HG03060 (cell line): ENCODE results near the gene ALDH4A1.
"Not testable (repeated sequence)": the region's sequence is repeated elsewhere in the genome, so short reads cannot be mapped to it uniquely, and the experiment has no call there.

Experiments
- ATAC-seq: cut with Tn5 transposase; IDR thresholded peaks from one replicate; pipeline ENCODE4 v1.9.1; 2021; ENCODE audit warnings: low read depth, moderate number of reproducible peaks; ENCODE audit not compliant: unreplicated experiment

ALDH4A1 gene

DNA sequence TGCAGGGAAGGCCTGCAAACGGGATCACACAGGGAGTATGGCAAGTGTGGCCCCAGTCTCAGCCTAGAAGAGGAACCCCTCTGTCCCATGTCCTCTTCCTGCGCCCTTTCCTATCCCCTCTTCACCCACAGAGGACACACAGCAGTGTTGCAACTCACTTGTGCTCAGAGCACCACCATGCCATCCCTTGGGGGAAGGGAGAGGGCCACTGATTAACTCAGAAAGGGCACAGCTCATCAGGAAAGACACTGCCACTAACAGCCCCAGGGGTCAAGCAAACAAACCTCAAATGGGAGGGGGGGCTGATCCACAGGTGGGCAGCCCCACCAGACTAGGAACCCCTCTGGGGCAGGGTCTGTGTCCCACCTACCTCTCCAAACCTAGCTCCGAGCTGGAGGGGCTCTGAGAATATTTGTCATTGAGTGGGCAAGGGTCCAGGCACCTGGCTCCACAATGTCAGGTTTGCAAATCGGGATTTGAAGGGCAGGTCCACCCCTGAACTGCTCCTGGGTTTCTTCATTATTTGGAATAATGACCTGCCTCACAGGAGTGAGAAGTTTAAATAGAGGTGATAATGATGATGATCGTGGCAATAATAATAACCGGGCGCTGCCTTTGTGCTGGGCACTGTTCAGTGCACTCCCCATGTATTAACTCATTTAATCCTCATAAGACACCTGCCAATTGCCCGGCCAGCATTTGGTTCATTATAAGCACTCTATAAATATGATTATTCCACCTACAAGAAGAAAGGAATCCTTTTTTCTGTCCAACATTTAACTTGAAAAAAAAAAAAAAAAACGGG is 1.0 kb downstream of the ALDH4A1 start:
- no peak for ATAC-seq

GRCh38 chr1:18900303-18900841 is 2.0 kb downstream of the ALDH4A1 start:
- ATAC-seq: no peak

GRCh38 chr1:18899363-18900049 is 2.8 kb downstream of the ALDH4A1 start:
- no peak for ATAC-seq

DNA sequence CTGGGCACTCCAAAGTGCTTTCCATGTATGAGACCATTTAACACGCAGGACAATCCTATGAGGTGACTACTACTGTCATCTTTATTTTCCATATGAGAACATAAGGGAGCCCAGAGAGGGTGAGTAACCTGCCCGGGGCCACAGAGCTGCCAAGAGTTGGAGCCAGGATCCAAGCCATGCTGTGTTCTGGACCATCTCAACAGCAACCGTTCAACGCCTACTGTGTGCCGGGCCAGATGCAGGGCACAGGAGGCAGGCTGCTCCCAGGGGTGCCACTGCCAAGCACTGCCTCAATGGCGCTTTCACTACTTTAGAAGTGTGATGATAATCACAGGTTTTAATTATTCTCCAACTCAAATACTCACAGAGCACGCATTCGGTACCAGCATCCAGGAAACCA is 3.8 kb downstream of the ALDH4A1 start:
- no peak for ATAC-seq

DNA sequence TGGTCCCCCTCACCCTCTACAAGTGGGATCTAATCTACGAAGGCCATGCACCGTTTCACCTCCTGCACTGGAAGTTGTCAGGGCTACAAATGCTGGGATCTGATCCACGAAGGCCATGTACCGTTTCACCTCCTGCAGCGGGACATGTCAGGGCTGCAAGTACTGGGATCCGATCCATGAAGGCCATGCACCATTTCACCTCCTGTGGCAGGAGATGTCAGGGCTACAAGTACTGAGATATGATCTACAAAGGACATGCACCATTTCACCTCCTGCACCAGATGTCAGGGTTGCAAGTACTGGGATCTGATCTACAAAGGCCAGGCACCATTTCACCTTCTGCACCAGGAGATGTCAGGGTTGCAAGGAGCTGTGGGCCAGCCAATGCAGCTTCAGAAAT is 7.0 kb downstream of the ALDH4A1 start:
- no peak for ATAC-seq

GRCh38 chr1:18893120-18893519 is 9.2 kb downstream of the ALDH4A1 start:
- ATAC-seq: no peak

- ATAC-seq: not testable (repeated sequence)
These were observed 10.5 kb downstream of the ALDH4A1 start for GRCh38 chr1:18891858-18892257.

GRCh38 chr1:18891426-18891780 is 11.0 kb downstream of the ALDH4A1 start:
- no peak for ATAC-seq

DNA sequence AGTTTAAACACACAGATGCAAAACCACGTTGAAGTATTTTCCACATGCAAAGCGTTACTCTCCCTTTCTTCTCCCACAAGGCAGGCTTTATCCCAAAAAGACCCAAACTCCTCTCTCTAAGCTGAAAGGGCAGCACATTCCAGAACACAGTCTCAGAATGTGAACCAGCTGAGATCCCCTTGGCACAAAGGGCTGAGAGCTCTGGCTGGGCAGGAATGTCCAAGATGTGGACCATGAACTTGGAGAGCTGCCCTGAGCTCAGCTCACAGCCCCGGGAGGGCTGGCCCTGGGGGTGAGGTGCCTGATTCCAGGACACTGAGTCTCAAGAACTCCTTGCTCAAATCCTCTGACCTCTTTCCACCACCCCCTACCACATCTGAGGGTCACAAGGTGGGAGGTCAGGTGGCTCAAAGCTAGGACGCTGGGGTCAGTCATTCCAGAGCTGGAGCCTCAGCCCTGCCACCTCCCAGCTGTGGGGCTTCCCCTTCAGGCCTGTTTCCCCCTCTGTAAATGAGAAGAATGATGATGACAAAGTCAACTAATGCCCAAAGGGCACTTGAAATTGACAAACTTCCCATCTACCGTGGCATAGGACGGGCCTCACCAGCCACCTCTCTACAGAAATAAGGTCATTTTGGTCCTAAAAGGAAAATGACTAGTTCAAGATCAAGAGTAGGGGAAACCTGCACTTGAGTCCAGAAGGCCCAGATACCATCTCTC is 11.5 kb downstream of the ALDH4A1 start:
- ATAC-seq: no peak

DNA sequence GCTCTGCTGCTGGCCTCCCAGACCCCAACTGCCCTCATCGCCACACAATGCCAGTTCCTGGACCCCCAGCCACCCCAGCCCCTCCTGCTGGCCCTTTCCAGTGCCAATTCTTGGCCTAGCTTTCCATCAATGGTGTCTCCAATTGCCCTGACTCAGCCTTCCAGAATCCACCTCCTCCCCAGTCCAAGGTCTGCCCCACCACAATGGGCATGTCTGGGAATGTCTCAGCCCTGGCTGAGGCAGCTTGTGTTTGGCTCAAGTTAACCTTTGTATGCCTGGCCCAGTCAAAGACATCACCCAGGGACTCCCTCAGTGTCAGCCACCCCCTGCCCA is 16.4 kb downstream of the ALDH4A1 start:
- ATAC-seq: no peak

DNA sequence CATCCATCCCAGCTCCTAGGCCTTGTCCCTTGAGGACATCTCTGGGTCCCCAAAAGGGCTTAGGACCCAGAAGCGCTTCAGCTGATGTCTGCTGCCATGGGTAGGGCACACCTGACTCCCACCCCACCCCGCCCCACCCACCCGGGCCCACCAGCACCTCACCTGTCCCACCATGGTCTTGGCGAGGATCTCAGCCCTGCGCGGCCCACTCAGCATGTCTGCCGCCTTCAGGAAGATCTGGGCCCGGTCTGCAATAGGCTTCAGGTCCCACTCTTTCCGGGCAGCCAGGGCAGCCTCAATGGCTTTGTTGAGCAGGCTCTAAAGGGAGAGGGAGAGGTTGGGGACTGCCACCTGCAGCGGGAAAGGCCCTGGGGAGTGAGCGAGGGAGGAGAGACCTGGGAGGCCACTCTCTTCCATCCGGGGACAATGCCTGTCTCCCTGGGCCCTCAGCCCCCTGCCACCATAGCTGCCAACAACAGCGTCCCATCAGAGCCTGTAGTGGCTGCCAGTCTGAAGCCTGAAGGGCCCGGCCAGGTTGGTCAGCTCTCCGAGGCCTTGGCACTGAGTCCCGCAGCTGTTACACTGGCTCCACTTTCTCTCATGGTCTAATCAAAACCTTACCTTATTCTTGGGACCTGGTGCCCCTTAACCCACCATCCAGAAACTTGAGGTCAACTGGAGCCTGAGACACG is 16.9 kb downstream of the ALDH4A1 start:
- no peak for ATAC-seq

- ATAC-seq: no peak
These were observed 17.6 kb downstream of the ALDH4A1 start for GRCh38 chr1:18884727-18885126.

- ATAC-seq: no peak
These were observed 18.0 kb downstream of the ALDH4A1 start for GRCh38 chr1:18884419-18884717.

DNA sequence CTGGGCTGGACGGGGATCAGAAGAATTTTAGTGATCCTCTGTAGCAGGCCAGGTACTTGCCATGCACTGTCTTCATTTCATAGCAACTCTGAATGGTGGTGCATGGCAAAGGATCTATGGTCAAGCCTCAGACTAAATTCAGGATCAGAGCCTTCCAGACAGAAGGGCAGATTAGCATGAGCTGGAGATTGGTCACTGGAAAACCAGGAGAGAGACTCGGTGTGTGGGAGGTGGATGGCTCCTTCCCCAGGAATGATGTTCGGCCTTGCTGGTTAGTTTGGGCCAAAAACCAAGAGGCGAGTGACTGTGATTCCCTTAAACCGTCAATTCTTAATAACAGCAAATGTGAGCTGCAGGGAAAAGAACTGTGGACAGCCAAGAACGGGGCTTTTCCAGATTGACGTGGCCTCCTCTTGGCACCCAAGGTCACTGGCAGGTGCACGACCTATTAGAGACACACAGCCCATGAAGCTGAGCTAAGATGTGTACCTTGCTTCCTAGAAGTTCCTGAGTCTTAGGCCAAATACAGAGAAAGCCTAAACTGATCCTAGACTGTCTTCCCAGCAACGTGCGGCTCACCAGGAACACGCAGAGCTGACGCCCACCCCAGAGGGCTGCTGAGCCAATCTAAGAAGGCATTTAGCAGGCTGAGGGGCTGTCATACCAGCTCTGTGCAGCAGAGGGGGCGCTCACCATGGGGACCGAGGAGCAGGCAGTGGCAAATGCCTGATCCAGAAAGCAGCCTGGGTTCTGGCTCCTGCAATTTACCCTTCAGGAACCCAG is 18.5 kb downstream of the ALDH4A1 start:
- ATAC-seq: no peak

GRCh38 chr1:18883079-18883478 is 19.3 kb downstream of the ALDH4A1 start:
- no peak for ATAC-seq

GRCh38 chr1:18882486-18882885 is 19.9 kb downstream of the ALDH4A1 start:
- no peak for ATAC-seq

GRCh38 chr1:18881642-18882431 is 20.5 kb downstream of the ALDH4A1 start:
- no peak for ATAC-seq

DNA sequence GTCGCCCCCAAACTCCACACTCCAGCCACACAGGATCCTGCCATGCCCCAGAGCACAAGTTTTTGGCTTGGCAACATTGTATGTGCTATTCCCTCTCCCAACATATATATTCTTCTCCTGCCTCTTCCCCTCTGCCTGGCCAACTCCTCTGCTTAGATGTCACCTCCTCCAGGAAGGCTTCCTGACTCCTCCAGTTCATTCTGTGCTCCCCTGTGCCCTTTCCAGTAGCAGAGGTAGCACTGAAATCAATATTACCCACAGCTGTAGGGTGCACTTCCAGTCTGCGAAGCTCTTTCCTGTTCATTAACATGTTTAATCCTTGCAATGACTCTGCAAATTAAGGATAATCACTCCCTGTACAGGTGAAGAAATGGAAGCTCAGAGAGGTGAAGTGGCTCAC is 21.2 kb downstream of the ALDH4A1 start:
- no peak for ATAC-seq

DNA sequence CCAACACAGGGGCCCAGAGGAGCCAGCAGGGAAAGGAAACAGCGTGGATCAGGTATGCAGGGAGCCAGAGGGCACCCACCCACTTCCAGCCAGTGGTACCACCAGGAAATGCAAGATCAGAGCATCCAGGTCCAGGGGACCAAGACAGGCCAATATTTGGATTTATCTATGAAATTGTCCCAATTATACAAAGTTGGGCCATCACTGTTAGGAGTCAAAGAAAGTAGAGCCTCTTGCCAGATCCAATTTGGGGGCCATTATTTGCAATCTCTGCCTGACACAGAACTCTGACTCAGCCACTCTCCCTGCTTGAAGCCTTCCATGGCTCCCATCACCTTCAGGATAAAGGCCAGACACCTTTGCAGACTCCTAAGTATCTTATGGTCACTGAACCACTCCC is 21.8 kb downstream of the ALDH4A1 start:
- no peak for ATAC-seq
